Breast epithelium (tissue), 4 donors: Measurements from ENCODE around the gene XKR7. TPM values are rescaled to one million over a fixed set of nuclear protein-coding genes. Genes with fewer than 3 reads are reported as not detected.

Experiments used
- DNase-seq, 2 donors: peaks; one replicate each; pipeline ENCODE4 v3.0.0-alpha.2; 2019; ENCODE audit warnings: low spot score in 2 of 2
- H3K27ac ChIP-seq, 2 donors: fragments of 200-600 bp; sonication (generic) in 1 of 2; one replicate each; pipeline ENCODE4 v1.5.1; 2016 to 2019; ENCODE audit warnings: mild to moderate bottlenecking in 1 of 2
- H3K27me3 ChIP-seq, 2 donors: fragments of 200-600 bp; sonication (generic) in 1 of 2; one replicate each; pipeline versions ENCODE4 v1.5.1 to v1.6.0; 2017 to 2019; ENCODE audit warnings: control low read depth in 1 of 2, mild to moderate bottlenecking in 1 of 2
- H3K36me3 ChIP-seq: fragments of 200-600 bp; one replicate; pipeline ENCODE4 v1.5.1; 2019
- H3K4me1 ChIP-seq, 2 donors: fragments of 200-600 bp; sonication (generic); one replicate each; pipeline ENCODE4 v1.5.1; 2016 to 2019; ENCODE audit warnings: control low read depth in 1 of 2
- H3K4me3 ChIP-seq, 3 donors: fragments of 200-600 bp; sonication (generic); 1 replicate in 2 of 3; 2 replicates in 1 of 3; pipeline ENCODE4 v1.5.1; 2016 to 2019; ENCODE audit warnings: mild to moderate bottlenecking in 3 of 3, moderate library complexity in 2 of 3
- H3K9me3 ChIP-seq, 2 donors: fragments of 200-600 bp; sonication (generic) in 1 of 2; one replicate each; pipeline ENCODE4 v1.5.1; 2016 to 2019; ENCODE audit warnings: control low read depth in 1 of 2
- CTCF ChIP-seq, 3 donors: fragments of 450-650 bp; IDR thresholded peaks; one replicate each; pipeline ENCODE4 v1.5.1; 2016 to 2017; ENCODE audit warnings: antibody characterized with exemption in 3 of 3, mild to moderate bottlenecking in 3 of 3, moderate library complexity in 3 of 3
- POLR2A ChIP-seq: fragments of 450-650 bp; IDR thresholded peaks from one replicate; pipeline ENCODE4 v1.6.1; 2016; ENCODE audit warnings: antibody characterized with exemption, mild to moderate bottlenecking, moderate library complexity
- POLR2AphosphoS5 ChIP-seq, 3 donors: sonication (generic); formaldehyde crosslinking; IDR thresholded peaks; one replicate each; pipeline ENCODE4 v1.6.1; 2017; ENCODE audit warnings: antibody characterized with exemption in 3 of 3
- intact Hi-C: fragments of 100-400 bp; cut with DNase I; formaldehyde crosslinking; loops from one replicate; pipeline ENCODE4 v1.15.1; 2023; ENCODE audit warnings: low total_unique reads
- total RNA-seq, 3 donors: library from RNA; depleted of rRNA; stranded (reverse); fragments of >200 nt; gene quantifications; one replicate each; pipeline ENCODE4 v1.1.0, GENCODE V29; 2016

The XKR7 gene
- total RNA-seq, 3 donors from 2014 or later = not detected

GRCh38 chr20:31922181-31922580 is 45.8 kb upstream of the XKR7 start:
- Histone ChIP-seq H3K27me3 (no peaks in the 10 kb centered on the region), H3K36me3 (no peaks in the 10 kb centered on the region), H3K27ac (no peak overlapping the region), H3K4me3 (no peak overlapping the region), H3K9me3 (no peaks in the 10 kb centered on the region), H3K4me1 (no peaks in the 10 kb centered on the region)
- no peak for DNase-seq
- intact Hi-C loops = no loop called here
- TF ChIP-seq POLR2A (no peak), POLR2AphosphoS5 (IDR thresholded peaks at IDR 0.05) (no peak), CTCF (IDR thresholded peaks at IDR 0.05) (no peak)

GRCh38 chr20:31922588-31922987 is 45.4 kb upstream of the XKR7 start:
- H3K27ac ChIP-seq = no peak overlapping the region
- DNase-seq = no peak
- H3K9me3 ChIP-seq = no peaks in the 10 kb centered on the region
- H3K27me3 ChIP-seq = no peaks in the 10 kb centered on the region
- no peak for TF ChIP-seq POLR2A
- TF ChIP-seq CTCF (IDR thresholded peaks at IDR 0.05) = no peak
- TF ChIP-seq POLR2AphosphoS5 (IDR thresholded peaks at IDR 0.05) = no peak
- H3K4me3 ChIP-seq = no peak overlapping the region
- no peaks in the 10 kb centered on the region for H3K4me1 ChIP-seq
- no peaks in the 10 kb centered on the region for H3K36me3 ChIP-seq
- intact Hi-C loops = no loop called here

- Histone ChIP-seq H3K4me1 (no peaks in the 10 kb centered on the region), H3K27me3 (no peaks in the 10 kb centered on the region), H3K36me3 (no peaks in the 10 kb centered on the region), H3K4me3 (no peak overlapping the region), H3K9me3 (no peaks in the 10 kb centered on the region), H3K27ac (no peak overlapping the region)
- no peak for DNase-seq
- intact Hi-C loops = no loop called here
- TF ChIP-seq CTCF (IDR thresholded peaks at IDR 0.05) (no peak), POLR2A (no peak), POLR2AphosphoS5 (IDR thresholded peaks at IDR 0.05) (no peak)
These were observed 44.3 kb upstream of the XKR7 start for GRCh38 chr20:31923388-31924331.

GRCh38 chr20:31924561-31924960 is 43.4 kb upstream of the XKR7 start:
- intact Hi-C loops = no loop called here
- TF ChIP-seq POLR2AphosphoS5 (IDR thresholded peaks at IDR 0.05) (no peak), POLR2A (no peak), CTCF (IDR thresholded peaks at IDR 0.05) (no peak)

GRCh38 chr20:31925631-31926030 is 42.3 kb upstream of the XKR7 start:
- H3K36me3 ChIP-seq = no peaks in the 10 kb centered on the region
- TF ChIP-seq CTCF (IDR thresholded peaks at IDR 0.05) (no peak), POLR2A (no peak)
- no peaks in the 10 kb centered on the region for H3K4me1 ChIP-seq
- no peaks in the 10 kb centered on the region for H3K9me3 ChIP-seq
- H3K4me3 ChIP-seq = no peak overlapping the region
- intact Hi-C loops = no loop called here
- no peak for DNase-seq
- no peaks in the 10 kb centered on the region for H3K27me3 ChIP-seq
- H3K27ac ChIP-seq = no peak overlapping the region

More at GRCh38 chr20:31924561-31924960, 43.4 kb upstream of the XKR7 start:
- no peaks in the 10 kb centered on the region for H3K9me3 ChIP-seq
- no peak overlapping the region for H3K4me3 ChIP-seq
- no peaks in the 10 kb centered on the region for H3K27me3 ChIP-seq
- H3K4me1 ChIP-seq = no peaks in the 10 kb centered on the region
- H3K27ac ChIP-seq = no peak overlapping the region
- DNase-seq = no peak
- no peaks in the 10 kb centered on the region for H3K36me3 ChIP-seq
